Activated T-helper 17 cell treated with anti-CD3 and anti-CD28 coated beads, Interleukin-2, amount 50 U/mL, for 72 hours (primary cell): ENCODE data around the gene SSU72. TPM values are rescaled to one million over a fixed set of nuclear protein-coding genes. Genes with fewer than 3 reads are reported as not detected.

Experiments used
- ATAC-seq: fragments of 150-1000 bp; cut with Tn5 transposase; replicated peaks from 2 replicates; pipeline ENCODE4 v1.10.0; 2021; ENCODE audit warnings: mild to moderate bottlenecking, moderate library complexity
- H3K27ac Mint-ChIP-seq: one replicate; pipeline ENCODE4 v1.8.0; 2022; ENCODE audit warnings: mixed read lengths
- H3K27me3 Mint-ChIP-seq: one replicate; pipeline ENCODE4 v1.8.0; 2022; ENCODE audit warnings: mixed read lengths
- H3K36me3 Mint-ChIP-seq: one replicate; pipeline ENCODE4 v1.8.0; 2022; ENCODE audit warnings: low read depth, mild to moderate bottlenecking, mixed read lengths
- H3K4me1 Mint-ChIP-seq: one replicate; pipeline ENCODE4 v1.8.0; 2022; ENCODE audit warnings: mixed read lengths
- H3K4me3 Mint-ChIP-seq: one replicate; pipeline ENCODE4 v1.8.0; 2022; ENCODE audit warnings: mild to moderate bottlenecking, mixed read lengths
- H3K9me3 Mint-ChIP-seq: one replicate; pipeline ENCODE4 v1.8.0; 2022; ENCODE audit warnings: mixed read lengths
- total RNA-seq, 2 donors: library from RNA; stranded (reverse); gene quantifications; one replicate each; pipeline ENCODE4 v1.2.3, GENCODE V29; 2022

The SSU72 gene
- 100 to 1,000 TPM in 1 of 2 donors, 10 to 100 TPM in 1; 75.6 to 133 TPM for total RNA-seq

DNA sequence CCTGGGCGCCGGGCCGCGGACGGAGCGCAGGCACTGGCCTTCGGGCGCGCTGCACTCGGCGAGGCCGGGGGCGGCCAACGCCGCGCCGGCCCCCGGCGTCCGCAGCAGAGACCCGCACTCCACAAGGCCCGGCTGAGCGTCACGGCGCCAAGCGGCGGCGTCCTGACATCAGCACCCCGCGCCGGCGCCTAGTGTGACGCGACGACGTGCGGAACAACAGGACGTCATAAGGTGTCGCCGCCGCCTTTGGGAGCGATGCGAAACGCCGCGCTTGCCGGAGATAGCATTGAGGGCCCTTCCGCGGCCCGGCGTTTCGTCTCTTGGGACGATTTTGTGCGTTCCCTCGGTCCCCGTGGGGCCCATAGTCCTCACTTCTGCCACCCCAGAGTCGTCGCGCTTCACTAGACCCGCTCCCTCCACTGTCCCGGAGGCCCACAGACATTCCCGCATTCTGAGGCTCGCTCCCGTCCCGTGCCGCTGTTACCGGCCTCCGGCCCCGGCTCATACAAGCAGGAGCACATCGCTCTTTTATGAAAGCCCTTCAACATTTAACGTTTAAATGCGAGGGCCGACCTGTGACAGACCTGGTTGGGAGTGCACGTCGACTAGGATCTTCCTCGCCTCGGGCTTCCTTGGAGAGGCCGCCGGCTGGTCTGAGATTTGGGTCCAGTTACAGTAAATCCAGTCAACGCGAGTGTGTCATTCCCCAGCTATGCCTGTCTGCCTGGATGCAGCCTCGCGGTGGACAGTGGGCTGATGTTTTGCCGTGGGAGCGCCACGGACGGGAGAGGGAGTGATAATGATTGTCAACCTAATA, at the start of gene SSU72:
SSU72 (minus strand) TSS at position 143 of the 817 bp plus-strand sequence. CDS start 306 bp downstream, outside the sequence.
- Mint-ChIP-seq H3K4me1 (peaks cover 13% of the 10 kb centered on the region), H3K27me3 (no peaks in the 10 kb centered on the region), H3K36me3 (peaks cover 36% of the 10 kb centered on the region), H3K4me3 (peak within 1 kb of the TSS; percentile 91), H3K27ac (peak within 1 kb of the TSS; percentile 99), H3K9me3 (no peaks in the 10 kb centered on the region)
- ATAC-seq = peak; percentile 96

- Mint-ChIP-seq H3K9me3 (no peaks in the 10 kb centered on the region), H3K27ac (no peak overlapping the region), H3K27me3 (no peaks in the 10 kb centered on the region), H3K4me1 (no peaks in the 10 kb centered on the region), H3K36me3 (no peaks in the 10 kb centered on the region), H3K4me3 (no peak overlapping the region)
- no peak for ATAC-seq
Observed at GRCh38 chr1:1623631-1624442, 49.2 kb upstream of the SSU72 start.

GRCh38 chr1:1623181-1623630, 48.5 kb upstream of the SSU72 start:
- no peak for ATAC-seq
- no peaks in the 10 kb centered on the region for H3K9me3 Mint-ChIP-seq
- no peaks in the 10 kb centered on the region for H3K27me3 Mint-ChIP-seq
- no peaks in the 10 kb centered on the region for H3K36me3 Mint-ChIP-seq
- no peak overlapping the region for H3K27ac Mint-ChIP-seq
- H3K4me3 Mint-ChIP-seq = no peak overlapping the region
- no peaks in the 10 kb centered on the region for H3K4me1 Mint-ChIP-seq

DNA sequence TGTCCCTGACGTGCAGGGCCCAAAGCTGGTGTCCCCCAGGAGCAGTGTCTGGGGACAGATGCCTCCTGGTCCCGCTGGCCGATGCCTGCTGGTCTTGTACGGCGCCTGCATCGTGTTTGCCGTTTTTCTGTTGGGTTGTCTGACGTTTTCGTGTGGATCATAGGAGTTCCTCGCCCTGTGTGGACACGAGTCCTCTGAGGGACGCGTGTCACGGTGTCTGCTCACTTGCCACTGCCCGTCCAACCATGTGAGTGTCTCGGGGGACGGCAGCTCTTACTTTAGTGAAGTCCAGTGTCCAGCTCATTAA, 48.1 kb upstream of the SSU72 start:
- H3K27ac Mint-ChIP-seq = no peak overlapping the region
- no peaks in the 10 kb centered on the region for H3K4me1 Mint-ChIP-seq
- H3K27me3 Mint-ChIP-seq = no peaks in the 10 kb centered on the region
- ATAC-seq = no peak
- H3K36me3 Mint-ChIP-seq = no peaks in the 10 kb centered on the region
- H3K9me3 Mint-ChIP-seq = no peaks in the 10 kb centered on the region
- H3K4me3 Mint-ChIP-seq = no peak overlapping the region

DNA sequence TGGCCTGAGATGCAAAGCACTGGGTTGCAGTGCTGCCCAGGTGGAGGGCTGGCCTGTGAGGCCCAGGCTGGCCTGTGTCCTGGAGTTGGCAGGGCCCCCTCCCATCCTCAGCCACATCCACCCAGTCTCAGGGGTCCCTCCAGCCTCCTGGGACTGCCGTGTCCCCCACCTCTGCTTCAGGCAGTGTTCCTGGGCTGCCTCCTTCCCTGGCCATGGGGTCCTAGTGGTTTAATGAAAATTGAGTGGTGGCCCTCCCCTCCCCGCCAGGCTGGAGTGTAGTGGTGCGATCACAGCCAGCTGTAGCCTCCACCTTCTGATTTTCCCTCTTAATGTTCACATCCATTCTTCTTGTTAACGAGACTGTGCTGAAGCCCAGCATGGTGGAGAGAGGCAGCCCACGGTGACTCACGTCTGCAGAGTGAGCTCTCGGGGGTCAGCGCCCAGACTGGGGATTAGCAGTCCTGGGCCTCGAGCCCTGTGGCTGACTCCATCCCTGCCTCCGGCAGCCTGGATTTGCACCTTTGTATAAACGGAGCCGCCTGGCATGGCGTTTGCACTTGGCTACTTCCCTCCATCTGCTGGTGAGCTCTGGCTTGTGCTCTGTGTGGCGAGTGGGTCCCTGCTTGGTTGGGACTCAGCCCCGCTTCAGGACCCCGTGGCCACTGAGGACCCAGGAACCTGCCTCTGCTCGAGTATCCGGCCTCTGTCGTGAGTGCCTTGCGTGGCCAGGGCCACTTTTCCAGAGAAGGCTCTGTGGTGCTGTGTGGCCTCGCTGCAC, 47.5 kb upstream of the SSU72 start:
- Mint-ChIP-seq H3K4me1 (no peaks in the 10 kb centered on the region), H3K27me3 (no peaks in the 10 kb centered on the region), H3K36me3 (peaks cover 4% of the 10 kb centered on the region), H3K27ac (no peak overlapping the region), H3K4me3 (no peak overlapping the region), H3K9me3 (no peaks in the 10 kb centered on the region)
- no peak for ATAC-seq

DNA sequence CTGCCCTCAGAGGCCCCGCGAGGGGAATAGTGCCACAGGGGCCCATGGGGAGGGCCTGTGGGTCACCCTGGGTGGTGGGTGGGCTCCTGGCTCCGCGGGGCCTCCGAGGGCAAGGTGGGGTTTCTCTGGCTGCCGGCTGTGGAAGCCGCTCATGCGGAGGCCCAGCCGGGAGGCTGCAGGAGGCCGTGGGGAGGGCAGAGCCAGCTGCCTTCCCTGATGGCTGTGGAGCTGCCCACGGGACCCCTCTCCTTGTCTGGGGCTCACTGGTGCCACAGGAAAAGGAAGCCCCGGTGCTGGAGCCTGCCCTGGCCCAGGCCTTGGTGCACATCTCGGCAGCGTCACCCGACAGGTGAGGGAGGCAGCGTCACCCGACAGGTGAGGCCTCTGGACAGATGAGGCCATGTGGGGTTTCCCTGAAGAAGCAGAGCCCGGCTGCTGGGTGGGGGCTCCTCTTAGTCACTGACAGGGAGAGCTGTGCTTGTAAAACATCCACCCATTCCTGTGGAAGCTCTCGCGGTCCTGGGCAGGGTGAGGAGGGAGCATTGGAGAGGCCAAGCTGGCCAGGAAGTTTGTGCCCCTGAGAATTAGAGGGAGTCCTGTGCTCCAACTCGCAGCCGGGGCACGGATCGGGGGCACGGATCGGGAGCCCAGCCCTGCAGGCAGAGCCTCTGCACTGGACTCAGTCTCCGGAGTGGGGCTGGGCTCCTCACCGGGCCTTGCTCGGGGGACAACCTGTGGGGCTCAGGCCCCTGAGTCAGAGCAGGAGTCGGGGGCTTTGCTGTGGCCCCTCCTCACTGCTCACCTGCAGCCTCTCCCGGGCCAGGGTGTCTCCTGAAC, 46.7 kb upstream of the SSU72 start:
- Mint-ChIP-seq H3K4me1 (no peaks in the 10 kb centered on the region), H3K9me3 (no peaks in the 10 kb centered on the region), H3K4me3 (no peak overlapping the region), H3K36me3 (peaks cover 4% of the 10 kb centered on the region), H3K27me3 (no peaks in the 10 kb centered on the region), H3K27ac (no peak overlapping the region)
- no peak for ATAC-seq

GRCh38 chr1:1620433-1621139, 45.9 kb upstream of the SSU72 start:
- Mint-ChIP-seq H3K27ac (no peak overlapping the region), H3K4me1 (no peaks in the 10 kb centered on the region), H3K9me3 (no peaks in the 10 kb centered on the region), H3K36me3 (peaks cover 4% of the 10 kb centered on the region), H3K4me3 (no peak overlapping the region), H3K27me3 (no peaks in the 10 kb centered on the region)
- ATAC-seq = no peak

DNA sequence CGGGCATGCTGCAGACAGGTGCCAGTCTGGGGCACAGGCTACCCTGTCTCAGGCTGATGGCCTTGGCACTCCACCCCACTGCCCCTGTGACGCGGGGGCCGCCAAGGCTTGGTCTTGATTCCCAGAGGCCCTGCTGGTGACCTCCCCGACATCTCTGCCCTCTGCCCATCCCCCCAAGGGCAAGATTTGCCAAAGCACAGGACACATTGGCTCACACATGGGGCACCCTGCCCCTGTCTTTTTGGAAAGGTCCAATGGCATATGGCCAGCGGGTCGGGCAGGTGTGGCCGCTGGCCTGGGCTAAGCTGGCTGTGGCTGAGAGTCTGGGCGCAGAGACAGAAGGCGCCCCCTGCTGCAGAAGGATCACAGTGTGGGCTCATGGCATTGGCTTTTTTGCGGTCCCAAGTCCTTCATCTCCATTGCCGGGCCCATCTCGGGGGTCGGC, 45.3 kb upstream of the SSU72 start:
- H3K27me3 Mint-ChIP-seq = no peaks in the 10 kb centered on the region
- H3K27ac Mint-ChIP-seq = no peak overlapping the region
- H3K4me3 Mint-ChIP-seq = no peak overlapping the region
- H3K9me3 Mint-ChIP-seq = no peaks in the 10 kb centered on the region
- H3K4me1 Mint-ChIP-seq = no peaks in the 10 kb centered on the region
- ATAC-seq = no peak
- H3K36me3 Mint-ChIP-seq = peaks cover 7% of the 10 kb centered on the region

- H3K27me3 Mint-ChIP-seq = no peaks in the 10 kb centered on the region
- no peaks in the 10 kb centered on the region for H3K9me3 Mint-ChIP-seq
- no peak overlapping the region for H3K4me3 Mint-ChIP-seq
- H3K27ac Mint-ChIP-seq = no peak overlapping the region
- peaks cover 10% of the 10 kb centered on the region for H3K4me1 Mint-ChIP-seq
- ATAC-seq = no peak
- peaks cover 21% of the 10 kb centered on the region for H3K36me3 Mint-ChIP-seq
Observed at GRCh38 chr1:1618396-1619068, 43.9 kb upstream of the SSU72 start.

DNA sequence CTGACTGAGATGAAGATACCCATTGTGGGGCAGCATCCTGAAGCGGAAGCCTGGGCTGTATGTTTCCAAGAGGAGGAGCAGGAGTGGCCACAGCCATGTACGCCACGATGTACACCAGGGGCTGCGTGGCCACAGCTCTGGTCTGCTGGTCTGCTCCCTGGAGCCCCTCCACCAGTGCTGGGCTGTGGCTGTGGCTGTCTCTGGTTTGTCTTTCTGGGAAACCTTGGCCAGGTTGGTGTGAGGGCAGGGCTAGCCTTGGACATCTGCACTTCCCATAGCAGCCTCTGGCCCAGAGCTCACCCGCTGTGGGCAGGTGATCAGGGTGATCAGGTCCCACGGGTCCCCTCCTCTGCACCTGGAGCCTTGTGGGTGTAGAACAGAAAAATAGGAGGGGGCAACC, 43.3 kb upstream of the SSU72 start:
- H3K4me3 Mint-ChIP-seq = peak overlapping the region; percentile 65
- H3K4me1 Mint-ChIP-seq = peaks cover 12% of the 10 kb centered on the region
- H3K9me3 Mint-ChIP-seq = no peaks in the 10 kb centered on the region
- H3K27me3 Mint-ChIP-seq = no peaks in the 10 kb centered on the region
- ATAC-seq = no peak
- H3K36me3 Mint-ChIP-seq = peaks cover 24% of the 10 kb centered on the region
- H3K27ac Mint-ChIP-seq = no peak overlapping the region

DNA sequence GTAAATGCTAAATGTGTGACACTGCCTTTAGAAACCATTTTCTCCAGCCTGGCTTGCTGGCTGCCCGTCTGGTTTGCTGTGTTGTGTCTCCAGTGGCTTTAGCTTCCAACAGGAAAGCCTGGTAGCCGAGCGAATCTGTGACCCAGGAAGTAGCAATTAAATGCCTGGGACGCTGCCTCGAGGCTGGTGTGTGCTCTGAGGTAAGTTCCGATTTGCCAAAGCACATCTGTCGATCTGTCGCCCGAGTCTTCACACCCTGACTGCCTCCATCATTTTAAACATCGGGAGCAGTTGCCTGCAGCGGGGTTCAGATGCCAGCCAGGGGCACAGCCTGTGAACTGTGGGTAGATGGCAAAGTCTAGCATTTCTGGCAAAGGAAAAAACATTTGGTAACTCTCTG, 42.9 kb upstream of the SSU72 start:
- peaks cover 12% of the 10 kb centered on the region for H3K4me1 Mint-ChIP-seq
- no peak for ATAC-seq
- H3K4me3 Mint-ChIP-seq = peak overlapping the region; percentile 65
- H3K27ac Mint-ChIP-seq = peak overlapping the region; percentile 65
- no peaks in the 10 kb centered on the region for H3K27me3 Mint-ChIP-seq
- peaks cover 24% of the 10 kb centered on the region for H3K36me3 Mint-ChIP-seq
- no peaks in the 10 kb centered on the region for H3K9me3 Mint-ChIP-seq

GRCh38 chr1:1616838-1617237, 42.2 kb upstream of the SSU72 start:
- Mint-ChIP-seq H3K9me3 (no peaks in the 10 kb centered on the region), H3K36me3 (peaks cover 24% of the 10 kb centered on the region), H3K27me3 (no peaks in the 10 kb centered on the region), H3K4me1 (peaks cover 12% of the 10 kb centered on the region), H3K4me3 (peak overlapping the region; percentile 65), H3K27ac (peak overlapping the region; percentile 65)
- ATAC-seq = no peak
